Retinal pigment epithelial cell (primary cell): ENCODE measurements around the gene ACSF3.

Experiments used
- DNase-seq: peaks from one replicate; pipeline ENCODE4 v3.0.0-alpha.2; 2010; ENCODE audit warnings: low read depth
- H3K4me3 ChIP-seq: 2 replicates; pipeline ENCODE4 v1.5.1; 2011; ENCODE audit warnings: mild to moderate bottlenecking, low read length, control low read depth, moderate library complexity
- TF ChIP-seq, protein P1 (sequence below): conservative IDR thresholded peaks from 2 replicates; pipeline ENCODE4 v1.5.1; 2011; ENCODE audit warnings: low read depth, low read length, control low read depth, inconsistent platforms

The ACSF3 gene

DNA sequence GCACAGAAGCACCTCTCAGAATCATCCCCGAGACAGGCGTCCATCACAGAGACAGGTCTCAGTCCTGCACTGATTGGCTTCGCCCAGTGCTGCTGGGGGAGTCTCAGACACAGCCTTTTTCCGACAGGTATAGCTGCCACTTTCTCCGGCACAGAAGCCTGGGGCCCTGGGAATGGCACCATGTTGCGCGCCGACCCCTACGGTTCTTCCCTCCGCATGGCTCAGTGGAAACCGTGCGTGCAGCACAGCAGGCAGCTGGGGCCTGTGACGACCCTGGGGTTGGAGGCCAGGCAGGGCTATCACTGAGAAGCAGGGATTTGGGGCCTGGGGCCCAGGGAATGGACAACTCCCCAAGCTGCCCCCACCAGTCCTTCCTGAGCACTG is 48.2 kb downstream of the ACSF3 start:
- TF ChIP-seq, protein P1, sequence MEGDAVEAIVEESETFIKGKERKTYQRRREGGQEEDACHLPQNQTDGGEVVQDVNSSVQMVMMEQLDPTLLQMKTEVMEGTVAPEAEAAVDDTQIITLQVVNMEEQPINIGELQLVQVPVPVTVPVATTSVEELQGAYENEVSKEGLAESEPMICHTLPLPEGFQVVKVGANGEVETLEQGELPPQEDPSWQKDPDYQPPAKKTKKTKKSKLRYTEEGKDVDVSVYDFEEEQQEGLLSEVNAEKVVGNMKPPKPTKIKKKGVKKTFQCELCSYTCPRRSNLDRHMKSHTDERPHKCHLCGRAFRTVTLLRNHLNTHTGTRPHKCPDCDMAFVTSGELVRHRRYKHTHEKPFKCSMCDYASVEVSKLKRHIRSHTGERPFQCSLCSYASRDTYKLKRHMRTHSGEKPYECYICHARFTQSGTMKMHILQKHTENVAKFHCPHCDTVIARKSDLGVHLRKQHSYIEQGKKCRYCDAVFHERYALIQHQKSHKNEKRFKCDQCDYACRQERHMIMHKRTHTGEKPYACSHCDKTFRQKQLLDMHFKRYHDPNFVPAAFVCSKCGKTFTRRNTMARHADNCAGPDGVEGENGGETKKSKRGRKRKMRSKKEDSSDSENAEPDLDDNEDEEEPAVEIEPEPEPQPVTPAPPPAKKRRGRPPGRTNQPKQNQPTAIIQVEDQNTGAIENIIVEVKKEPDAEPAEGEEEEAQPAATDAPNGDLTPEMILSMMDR = no peak
- DNase-seq = no peak
- no peak overlapping the region for H3K4me3 ChIP-seq

DNA sequence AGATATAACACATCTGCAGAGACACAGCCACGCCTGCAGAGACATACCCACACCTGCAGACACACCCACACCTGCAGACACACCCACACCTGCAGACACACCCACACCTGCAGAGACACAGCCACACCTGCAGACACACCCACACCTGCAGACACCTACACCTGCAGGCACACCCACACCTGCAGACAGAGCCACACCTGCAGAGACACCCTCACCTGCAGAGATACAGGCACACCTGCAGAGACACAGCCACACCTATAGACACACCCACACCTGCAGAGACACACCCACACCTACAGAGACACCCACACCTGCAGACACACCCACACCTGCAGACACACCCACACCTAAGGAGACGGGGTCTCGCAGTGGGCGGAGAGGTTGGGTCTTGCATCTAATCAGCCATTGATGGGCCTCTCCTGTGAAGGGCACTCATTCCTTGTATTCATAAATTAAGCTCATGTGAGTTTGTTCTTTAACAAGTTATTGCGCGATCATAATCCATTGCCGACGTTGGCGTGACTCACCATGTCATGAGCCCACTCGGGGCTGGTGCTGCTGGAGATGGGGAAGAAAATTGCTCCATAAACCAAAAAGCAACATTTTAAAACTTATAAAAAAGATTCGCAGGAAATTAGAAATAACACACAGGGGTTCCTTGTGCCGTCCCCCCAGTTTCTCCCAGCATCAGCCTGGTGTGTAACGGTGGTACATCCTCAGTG is 49.0 kb downstream of the ACSF3 start:
- TF ChIP-seq, protein P1 = no peak
- DNase-seq = no peak

DNA sequence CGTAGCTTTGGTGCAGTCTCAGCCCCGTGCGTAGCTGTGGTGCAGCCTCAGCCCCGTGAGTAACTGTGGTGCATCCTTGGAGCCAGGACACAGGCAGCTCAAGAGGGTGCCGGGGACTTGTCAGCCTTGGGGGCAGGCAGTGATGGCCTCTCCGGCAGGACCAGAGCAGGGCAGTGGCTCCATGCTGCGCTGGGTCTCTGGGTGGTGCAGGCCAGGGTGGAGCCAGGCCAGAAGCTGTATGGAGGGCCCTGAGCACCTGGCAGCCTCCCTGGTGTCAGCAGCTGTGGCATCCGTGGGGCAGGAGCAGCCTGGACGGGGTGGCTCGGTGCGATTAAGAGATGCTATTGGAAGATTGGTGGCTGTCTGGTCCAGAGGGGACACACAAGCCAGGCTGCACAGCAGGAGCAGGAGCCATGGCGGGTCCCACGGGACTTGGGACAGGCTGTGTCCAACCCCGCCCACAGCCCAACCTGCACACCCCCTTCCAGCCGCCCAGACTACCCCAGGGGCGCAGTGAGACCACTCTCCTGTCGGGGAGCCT is 49.6 kb downstream of the ACSF3 start:
- TF ChIP-seq, protein P1 = no peak

More for the DNA sequence above, 49.0 kb downstream of the ACSF3 start:
- H3K4me3 ChIP-seq = no peak overlapping the region

DNA sequence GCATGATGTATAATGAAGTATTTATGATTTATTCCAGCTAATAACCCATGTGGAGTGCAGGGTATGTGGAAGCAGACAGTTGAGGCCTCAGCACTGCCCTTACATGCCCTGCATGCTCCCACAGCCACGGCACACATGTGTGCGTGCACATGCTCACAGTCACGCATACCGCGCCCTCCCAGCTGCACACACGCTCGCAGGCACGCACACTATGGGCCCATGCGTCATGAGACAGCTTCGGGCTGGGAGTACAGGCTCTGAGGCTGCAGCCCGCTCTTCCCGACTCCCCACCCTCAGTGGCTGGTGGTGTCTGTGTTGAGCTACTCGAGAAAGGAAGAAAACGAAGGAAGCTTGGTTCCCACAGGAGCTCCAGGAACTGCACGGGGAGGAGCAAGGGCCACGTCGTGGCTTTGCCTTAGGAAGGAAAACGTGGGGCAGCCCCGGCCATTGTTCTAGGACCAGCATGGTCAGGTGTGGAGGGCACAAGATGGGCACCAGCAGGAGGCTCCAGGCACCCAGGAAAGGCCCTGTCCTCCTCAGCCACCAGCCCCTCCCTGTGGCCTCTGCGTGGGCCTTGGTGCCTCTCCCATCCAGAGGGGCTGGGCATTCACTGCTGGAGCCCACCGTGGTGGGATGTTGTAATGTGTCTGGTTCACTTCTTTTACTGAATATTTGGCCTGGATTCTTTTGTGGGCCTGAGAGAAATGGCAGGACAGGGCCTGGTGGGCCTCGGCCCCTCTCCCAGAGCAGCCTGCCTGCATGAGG is 50.4 kb downstream of the ACSF3 start:
- no peak overlapping the region for H3K4me3 ChIP-seq
- TF ChIP-seq, protein P1 = no peak
- DNase-seq = no peak

More for the DNA sequence above, 49.6 kb downstream of the ACSF3 start:
- H3K4me3 ChIP-seq = no peak overlapping the region
- DNase-seq = no peak

DNA sequence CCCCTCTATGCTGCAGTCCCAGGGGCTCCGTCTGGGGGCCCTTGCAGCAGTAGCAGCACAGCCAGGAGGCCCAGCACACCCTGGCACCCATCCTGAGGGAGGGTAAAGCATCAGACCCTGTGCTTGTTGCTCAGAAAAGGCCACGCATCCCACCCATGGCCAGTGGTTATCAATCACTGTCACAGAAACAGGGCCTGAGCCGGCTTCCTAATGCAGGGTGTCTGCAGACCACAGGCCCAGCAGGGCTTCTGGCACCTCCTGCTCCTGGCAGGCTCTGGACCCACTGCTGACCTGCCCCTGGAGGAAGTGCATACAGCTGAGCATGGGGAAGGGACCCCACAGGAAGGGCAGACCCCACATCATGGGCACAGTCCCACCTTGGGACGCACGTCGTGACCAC is 51.0 kb downstream of the ACSF3 start:
- TF ChIP-seq, protein P1 = no peak
- H3K4me3 ChIP-seq = no peak overlapping the region
- DNase-seq = no peak

DNA sequence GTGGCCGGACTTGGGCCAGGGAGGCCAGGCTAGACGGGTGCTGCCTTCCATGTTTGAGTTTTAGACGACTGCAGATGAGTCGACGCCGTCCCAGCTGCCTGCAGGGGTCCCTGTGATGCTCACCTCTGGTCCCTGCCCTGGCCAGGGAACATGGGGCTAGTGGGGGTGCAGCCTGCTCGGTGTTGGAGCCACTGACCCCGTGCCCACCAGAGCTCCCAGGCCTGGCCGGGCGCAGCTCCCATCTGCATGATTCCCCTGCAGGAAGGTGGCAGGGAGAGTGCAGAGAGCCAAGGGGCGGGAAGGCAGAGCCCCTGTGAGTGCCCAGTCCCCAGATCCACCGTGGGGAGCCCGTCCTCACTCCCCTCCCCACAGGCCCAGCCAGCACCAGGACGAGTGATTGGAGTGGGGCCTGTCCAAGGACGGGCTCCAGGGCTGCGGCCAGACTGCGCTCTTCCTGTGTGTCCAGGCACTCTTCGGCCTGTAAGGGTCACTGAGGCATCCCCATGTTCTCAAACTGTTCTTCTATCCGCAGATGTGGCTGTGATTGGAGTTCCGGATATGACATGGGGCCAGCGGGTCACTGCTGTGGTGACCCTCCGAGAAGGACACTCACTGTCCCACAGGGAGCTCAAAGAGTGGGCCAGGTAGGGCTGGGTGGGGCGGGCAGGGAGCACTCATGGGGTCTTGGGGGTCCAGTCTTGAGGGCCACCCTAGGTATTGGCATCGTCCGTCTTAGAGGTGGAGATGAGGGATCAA is 51.9 kb downstream of the ACSF3 start:
- TF ChIP-seq, protein P1 = no peak
- DNase-seq = no peak
- H3K4me3 ChIP-seq = no peak overlapping the region
